ENCODE results near the gene MBNL2. TPM values are rescaled to one million over a fixed set of nuclear protein-coding genes. Genes with fewer than 3 reads are reported as not detected.
A peak's percentile ranks its signal among the peaks of the same experiment; 100 is the strongest.

The MBNL2 gene
- total and polyA plus RNA-seq, 10 of the 15 experiments (the other 5 are each of a cell fraction or from before 2014, with no cell fraction given) = 1.6 to 9.7 (median 6.7) TPM

DNA sequence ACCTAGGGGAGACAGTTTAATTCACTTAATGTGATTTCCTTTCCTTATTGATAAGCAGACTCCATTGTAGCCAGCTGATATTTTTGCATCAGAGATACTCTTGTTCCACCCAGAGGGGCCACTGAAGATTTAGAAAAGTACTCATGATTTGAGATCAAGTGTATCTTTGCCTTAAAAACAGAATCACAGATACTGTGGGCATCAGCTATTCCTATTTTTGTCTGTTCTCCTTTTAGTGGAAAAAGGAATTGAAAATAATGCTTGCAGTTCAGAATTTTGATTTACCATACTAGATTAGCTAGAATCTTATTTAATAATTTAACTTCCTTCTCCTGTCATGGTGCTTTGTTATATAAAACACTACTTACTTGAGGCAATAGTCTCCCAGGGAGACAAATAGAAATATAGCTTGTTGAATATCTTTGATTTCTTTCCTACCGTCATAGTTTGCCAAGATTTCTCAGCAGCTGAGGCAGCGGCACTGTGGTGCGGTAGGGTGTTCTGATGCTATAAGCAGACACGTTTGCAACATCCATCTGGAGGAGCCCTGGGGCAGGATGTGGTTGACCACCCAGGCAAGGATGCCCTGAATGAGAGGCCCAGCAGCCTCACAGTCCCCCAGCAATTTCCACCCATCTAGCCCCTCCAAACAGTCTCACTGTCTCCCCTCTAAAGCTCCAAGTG is 164.8 kb downstream of the MBNL2 start:
- FAIRE-seq = no peak
- H3K4me3 ChIP-seq = no peak overlapping the region
- no peak for DNase-seq (ENCODE audit: low read depth, low spot score)
- ChIA-PET POLR2A (interaction anchor here (0.6 kb wide), 1 partner anchor 162 kb away, joined by 4 read pairs; no protein-coding TSS in a partner anchor), RAD21 (ENCODE audit: unreplicated experiment) (interaction anchor here (1.2 kb wide), 1 partner anchor 17 kb away, joined by 3 read pairs; no protein-coding TSS in a partner anchor), CTCF (interaction anchor here (0.7 to 1.5 kb wide), 2 partner anchors 19 to 189 kb away, joined by 3 to 5 read pairs; no protein-coding TSS in a partner anchor), SMC1A (ENCODE audit: uncharacterized antibody, unreplicated experiment) (interaction anchor here (0.7 to 1.3 kb wide), 2 partner anchors 10 to 11 kb away, joined by 3 to 7 read pairs; no protein-coding TSS in a partner anchor)
- H3K9ac ChIP-seq (ENCODE audit: control insufficient read depth, insufficient read depth, low read length) = no peak overlapping the region
- H3K27ac ChIP-seq (ENCODE audit: control insufficient read depth, insufficient read depth) = no peak overlapping the region
- ATAC-seq = peak; percentile 31
- H3K4me2 ChIP-seq (ENCODE audit: control insufficient read depth, insufficient read depth) = no peak overlapping the region
- in situ Hi-C loops (cut with MboI) = no loop called here
- TF ChIP-seq RUNX3 (IDR thresholded peaks at IDR 0.05; ENCODE audit: low read length) (peak; percentile 22; the same call in 1 of the 2 replicates), BMI1 (IDR thresholded peaks at IDR 0.05; ENCODE audit: borderline replicate concordance) (no peak)
- no peaks in the 10 kb centered on the region for H3K36me3 ChIP-seq (ENCODE audit: control insufficient read depth in 2 of 2, insufficient read depth in 2 of 2, low read length in 1 of 2)
- intact Hi-C loops (cut with micrococcal nuclease; ENCODE audit: unreplicated experiment) = no loop called here
- no peaks in the 10 kb centered on the region for H3K4me1 ChIP-seq (ENCODE audit: control insufficient read depth, insufficient read depth, low read length)
- H3K27me3 ChIP-seq (replicated peaks in 1 of 2; ENCODE audit: control insufficient read depth in 2 of 2, insufficient read depth in 2 of 2, low read length in 1 of 2) = no peaks in the 10 kb centered on the region
- no TSS peak for BruUV-seq (replicated peaks)
- H2AFZ ChIP-seq (ENCODE audit: control insufficient read depth, low read depth, low read length) = no peak overlapping the region
- no peaks in the 10 kb centered on the region for H3K79me2 ChIP-seq (ENCODE audit: control insufficient read depth, insufficient read depth, low read length)
- no peaks in the 10 kb centered on the region for H4K20me1 ChIP-seq (ENCODE audit: control insufficient read depth, insufficient read depth)
- WGBS (ENCODE audit: insufficient coverage, insufficient replicate concordance, low lambda C conversion rate, missing lambda C conversion rate) = 78% methylated on average over 4 of the region's 4 CpGs
- H3K9me3 ChIP-seq (replicated peaks; ENCODE audit: control insufficient read depth, insufficient read depth, low read length) = no peaks in the 10 kb centered on the region

DNA sequence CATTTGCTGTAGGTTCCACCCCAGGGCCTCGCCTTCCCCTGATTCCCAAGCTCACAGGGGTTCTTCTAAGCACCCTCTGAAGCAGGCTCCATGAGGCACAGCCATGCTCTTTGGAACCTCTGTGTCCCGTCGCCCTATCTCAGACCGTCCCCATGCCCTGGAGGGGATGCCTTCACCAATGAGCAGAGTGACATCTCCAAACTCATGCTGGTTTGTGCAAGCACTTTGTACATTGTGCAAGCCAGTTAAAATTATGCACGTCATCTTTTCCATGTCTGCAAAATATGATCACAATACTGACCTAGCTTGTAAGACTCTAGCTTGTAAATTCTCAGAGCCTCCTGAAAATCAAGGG is 165.3 kb downstream of the MBNL2 start:
- CTCF ChIA-PET = interaction anchor here (0.7 to 1.5 kb wide), 3 partner anchors 18 to 277 kb away, joined by 3 to 5 read pairs (median 3); no protein-coding TSS in a partner anchor
- Histone ChIP-seq H3K27me3 (replicated peaks in 1 of 2; ENCODE audit: control insufficient read depth in 2 of 2, insufficient read depth in 2 of 2, low read length in 1 of 2) (no peaks in the 10 kb centered on the region), H3K79me2 (ENCODE audit: control insufficient read depth, insufficient read depth, low read length) (no peaks in the 10 kb centered on the region), H3K9ac (ENCODE audit: control insufficient read depth, insufficient read depth, low read length) (no peak overlapping the region), H4K20me1 (ENCODE audit: control insufficient read depth, insufficient read depth) (no peaks in the 10 kb centered on the region), H2AFZ (ENCODE audit: control insufficient read depth, low read depth, low read length) (no peak overlapping the region), H3K4me3 (no peak overlapping the region), H3K36me3 (ENCODE audit: control insufficient read depth in 2 of 2, insufficient read depth in 2 of 2, low read length in 1 of 2) (no peaks in the 10 kb centered on the region), H3K4me2 (ENCODE audit: control insufficient read depth, insufficient read depth) (no peak overlapping the region), H3K9me3 (replicated peaks; ENCODE audit: control insufficient read depth, insufficient read depth, low read length) (no peaks in the 10 kb centered on the region), H3K4me1 (ENCODE audit: control insufficient read depth, insufficient read depth, low read length) (no peaks in the 10 kb centered on the region), H3K27ac (ENCODE audit: control insufficient read depth, insufficient read depth) (no peak overlapping the region)
- FAIRE-seq (no peak), ATAC-seq (no peak), DNase-seq (ENCODE audit: low read depth, low spot score) (no peak)
- SMC1A ChIA-PET (ENCODE audit: uncharacterized antibody, unreplicated experiment) = interaction anchor here (1.3 kb wide), 1 partner anchor 10 kb away, joined by 7 read pairs; no protein-coding TSS in a partner anchor
- WGBS (ENCODE audit: insufficient coverage, insufficient replicate concordance, low lambda C conversion rate, missing lambda C conversion rate) = 82% methylated on average over 5 of the region's 5 CpGs
- intact Hi-C loops (cut with micrococcal nuclease; ENCODE audit: unreplicated experiment) (no loop called here), in situ Hi-C loops (cut with MboI) (no loop called here)
- RAD21 ChIA-PET (ENCODE audit: unreplicated experiment) = interaction anchor here (1.2 kb wide), 1 partner anchor 17 kb away, joined by 3 read pairs; no protein-coding TSS in a partner anchor
- no TSS peak for BruUV-seq (replicated peaks)
- POLR2A ChIA-PET = interaction anchor here (0.6 kb wide), 1 partner anchor 163 kb away, joined by 4 read pairs; no protein-coding TSS in a partner anchor
- TF ChIP-seq TBL1XR1 (IDR thresholded peaks at IDR 0.05; ENCODE audit: low read depth, low read length) (no peak), SREBF2 (IDR thresholded peaks at IDR 0.05; ENCODE audit: low read length) (no peak), BRCA1 (IDR thresholded peaks at IDR 0.05; ENCODE audit: low read depth, low read length) (no peak), MEF2B (IDR thresholded peaks at IDR 0.05; ENCODE audit: partially characterized antibody, poor library complexity, severe bottlenecking) (no peak), MYC (IDR thresholded peaks at IDR 0.05; ENCODE audit: insufficient read depth, insufficient read length, insufficient replicate concordance, low read length, severe bottlenecking) (no peak)
- TF ChIP-seq, protein P1, sequence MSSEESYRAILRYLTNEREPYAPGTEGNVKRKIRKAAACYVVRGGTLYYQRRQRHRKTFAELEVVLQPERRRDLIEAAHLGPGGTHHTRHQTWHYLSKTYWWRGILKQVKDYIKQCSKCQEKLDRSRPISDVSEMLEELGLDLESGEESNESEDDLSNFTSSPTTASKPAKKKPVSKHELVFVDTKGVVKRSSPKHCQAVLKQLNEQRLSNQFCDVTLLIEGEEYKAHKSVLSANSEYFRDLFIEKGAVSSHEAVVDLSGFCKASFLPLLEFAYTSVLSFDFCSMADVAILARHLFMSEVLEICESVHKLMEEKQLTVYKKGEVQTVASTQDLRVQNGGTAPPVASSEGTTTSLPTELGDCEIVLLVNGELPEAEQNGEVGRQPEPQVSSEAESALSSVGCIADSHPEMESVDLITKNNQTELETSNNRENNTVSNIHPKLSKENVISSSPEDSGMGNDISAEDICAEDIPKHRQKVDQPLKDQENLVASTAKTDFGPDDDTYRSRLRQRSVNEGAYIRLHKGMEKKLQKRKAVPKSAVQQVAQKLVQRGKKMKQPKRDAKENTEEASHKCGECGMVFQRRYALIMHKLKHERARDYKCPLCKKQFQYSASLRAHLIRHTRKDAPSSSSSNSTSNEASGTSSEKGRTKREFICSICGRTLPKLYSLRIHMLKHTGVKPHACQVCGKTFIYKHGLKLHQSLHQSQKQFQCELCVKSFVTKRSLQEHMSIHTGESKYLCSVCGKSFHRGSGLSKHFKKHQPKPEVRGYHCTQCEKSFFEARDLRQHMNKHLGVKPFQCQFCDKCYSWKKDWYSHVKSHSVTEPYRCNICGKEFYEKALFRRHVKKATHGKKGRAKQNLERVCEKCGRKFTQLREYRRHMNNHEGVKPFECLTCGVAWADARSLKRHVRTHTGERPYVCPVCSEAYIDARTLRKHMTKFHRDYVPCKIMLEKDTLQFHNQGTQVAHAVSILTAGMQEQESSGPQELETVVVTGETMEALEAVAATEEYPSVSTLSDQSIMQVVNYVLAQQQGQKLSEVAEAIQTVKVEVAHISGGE (CRISPR knock-in tag; IDR thresholded peaks at IDR 0.05) = no peak
- TF ChIP-seq, protein P2, sequence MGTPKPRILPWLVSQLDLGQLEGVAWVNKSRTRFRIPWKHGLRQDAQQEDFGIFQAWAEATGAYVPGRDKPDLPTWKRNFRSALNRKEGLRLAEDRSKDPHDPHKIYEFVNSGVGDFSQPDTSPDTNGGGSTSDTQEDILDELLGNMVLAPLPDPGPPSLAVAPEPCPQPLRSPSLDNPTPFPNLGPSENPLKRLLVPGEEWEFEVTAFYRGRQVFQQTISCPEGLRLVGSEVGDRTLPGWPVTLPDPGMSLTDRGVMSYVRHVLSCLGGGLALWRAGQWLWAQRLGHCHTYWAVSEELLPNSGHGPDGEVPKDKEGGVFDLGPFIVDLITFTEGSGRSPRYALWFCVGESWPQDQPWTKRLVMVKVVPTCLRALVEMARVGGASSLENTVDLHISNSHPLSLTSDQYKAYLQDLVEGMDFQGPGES (IDR thresholded peaks at IDR 0.05) = no peak

Measured in GM12878 (cell line).